ENCODE data around the gene GRN.

DNA sequence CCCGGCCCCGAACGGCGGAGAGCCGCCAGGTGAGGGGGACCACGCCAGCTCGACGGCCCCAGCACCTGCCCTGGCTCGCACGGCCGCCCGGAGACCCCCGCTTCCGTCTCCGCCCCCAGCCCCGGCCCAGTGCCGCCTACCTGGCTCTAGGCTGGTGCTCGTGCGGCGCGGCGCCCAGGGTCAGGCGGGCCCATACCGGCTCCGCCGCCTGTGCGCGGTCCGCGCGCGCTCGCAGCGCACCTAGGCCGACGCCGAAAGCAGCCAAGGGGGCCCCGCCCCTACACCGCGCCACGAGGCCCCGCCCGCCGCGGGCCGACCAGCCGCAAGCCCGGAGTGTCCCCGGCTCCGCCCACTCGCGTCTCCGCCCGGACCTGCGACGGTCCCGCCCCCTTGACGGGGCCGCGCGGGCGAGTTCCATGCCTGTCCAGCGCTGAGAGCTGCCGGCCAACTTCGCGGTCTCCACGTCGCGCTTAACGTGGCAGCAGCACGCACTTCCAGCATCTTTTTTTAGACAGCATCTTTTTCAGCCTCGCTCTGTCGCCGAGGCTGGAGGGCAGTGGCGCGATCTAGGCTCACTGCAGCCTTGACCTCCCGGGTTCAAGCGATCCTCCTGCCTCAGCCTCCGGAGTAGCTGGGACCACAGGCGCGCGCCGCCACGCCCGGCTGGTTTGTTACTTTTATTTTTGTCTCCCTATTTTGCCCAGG, 20.4 kb upstream of the GRN start, which contains the start of gene SLC25A39:
- TF ChIP-seq MAFK (IDR thresholded peaks at IDR 0.05; ENCODE audit: low read depth, low read length), result no peak
- TF ChIP-seq, protein P1, sequence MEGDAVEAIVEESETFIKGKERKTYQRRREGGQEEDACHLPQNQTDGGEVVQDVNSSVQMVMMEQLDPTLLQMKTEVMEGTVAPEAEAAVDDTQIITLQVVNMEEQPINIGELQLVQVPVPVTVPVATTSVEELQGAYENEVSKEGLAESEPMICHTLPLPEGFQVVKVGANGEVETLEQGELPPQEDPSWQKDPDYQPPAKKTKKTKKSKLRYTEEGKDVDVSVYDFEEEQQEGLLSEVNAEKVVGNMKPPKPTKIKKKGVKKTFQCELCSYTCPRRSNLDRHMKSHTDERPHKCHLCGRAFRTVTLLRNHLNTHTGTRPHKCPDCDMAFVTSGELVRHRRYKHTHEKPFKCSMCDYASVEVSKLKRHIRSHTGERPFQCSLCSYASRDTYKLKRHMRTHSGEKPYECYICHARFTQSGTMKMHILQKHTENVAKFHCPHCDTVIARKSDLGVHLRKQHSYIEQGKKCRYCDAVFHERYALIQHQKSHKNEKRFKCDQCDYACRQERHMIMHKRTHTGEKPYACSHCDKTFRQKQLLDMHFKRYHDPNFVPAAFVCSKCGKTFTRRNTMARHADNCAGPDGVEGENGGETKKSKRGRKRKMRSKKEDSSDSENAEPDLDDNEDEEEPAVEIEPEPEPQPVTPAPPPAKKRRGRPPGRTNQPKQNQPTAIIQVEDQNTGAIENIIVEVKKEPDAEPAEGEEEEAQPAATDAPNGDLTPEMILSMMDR (IDR thresholded peaks at IDR 0.05; ENCODE audit: control extremely low read depth in 1 of 3, insufficient read depth in 1 of 3, low read depth in 1 of 3, low read length in 3 of 3), result no peak
- TF ChIP-seq RAD21 (IDR thresholded peaks at IDR 0.05 in 1 of 2, conservative IDR thresholded peaks at IDR 0.05 in 1 of 2; ENCODE audit: low read depth in 2 of 2, low read length in 2 of 2), result no peak; a peak in 1 of 4 replicates
- TF ChIP-seq ATF3 (IDR thresholded peaks at IDR 0.05; ENCODE audit: insufficient read depth, low read depth, low read length), result no peak
- TF ChIP-seq POLR2A (IDR thresholded peaks at IDR 0.05; ENCODE audit: control extremely low read depth in 1 of 2, low read depth in 2 of 2, low read length in 2 of 2), result peak in 1 of 2 experiments; percentile 56; a peak in 1 of 3 replicates
- no peak for TF ChIP-seq ZNF274 (IDR thresholded peaks at IDR 0.05; ENCODE audit: borderline replicate concordance, extremely low read depth, low read length)
- TF ChIP-seq POLR2AphosphoS5 (IDR thresholded peaks at IDR 0.05; ENCODE audit: low read depth, low read length), result no peak
- TF ChIP-seq TAF1 (IDR thresholded peaks at IDR 0.05; ENCODE audit: low read depth, low read length), result no peak
- TF ChIP-seq CEBPB (IDR thresholded peaks at IDR 0.05; ENCODE audit: low read depth, low read length), result no peak
- no peak for TF ChIP-seq RFX5 (IDR thresholded peaks at IDR 0.05; ENCODE audit: borderline replicate concordance, low read depth, low read length)
- peak; percentile 82 to 86; a peak in 3 of 4 replicates for TF ChIP-seq SIN3A (conservative IDR thresholded peaks at IDR 0.05 in 1 of 2, IDR thresholded peaks at IDR 0.05 in 1 of 2; ENCODE audit: low read depth in 1 of 2, low read length in 2 of 2)
- TF ChIP-seq JUND (IDR thresholded peaks at IDR 0.05; ENCODE audit: low read length), result 0 out of 2 replicates have a peak, but pooled peaks have one; percentile 17
